Ramos (cell line): Measurements from ENCODE around the gene BRME1.
"Not testable (repeated sequence)": the region's sequence is repeated elsewhere in the genome, so short reads cannot be mapped to it uniquely, and the experiment has no call there.

Source experiments
- in situ Hi-C: fragments of 300-500 bp; cut with MboI; formaldehyde crosslinking; loops from one replicate; pipeline ENCODE4 v1.14.3; 2022; ENCODE audit warnings: low sequenced_read_pairs; ENCODE audit not compliant: unreplicated experiment

BRME1 gene

GRCh38 chr19:13872695-13873389, 33.1 kb downstream of the BRME1 start:
- in situ Hi-C loops: loop anchor here (10.0 kb wide), 1 partner anchor 598 kb away; no protein-coding TSS in a partner anchor

DNA sequence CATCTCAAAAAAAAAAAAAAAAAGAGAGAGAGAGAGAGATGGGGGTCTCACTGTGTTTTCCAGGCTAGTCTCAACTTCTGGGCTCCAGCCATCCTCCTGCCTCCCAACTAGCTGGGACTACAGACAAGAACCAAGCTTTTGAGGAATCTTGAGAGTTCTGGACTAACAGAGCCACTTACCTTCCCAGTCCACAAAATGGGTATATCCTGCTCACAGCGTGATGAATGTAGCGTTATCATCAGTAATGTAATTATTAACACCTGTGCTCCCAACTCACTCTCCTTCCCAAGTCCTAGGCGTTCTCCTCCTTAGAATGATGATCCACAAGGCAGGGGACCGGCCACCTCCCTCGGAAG, 33.6 kb downstream of the BRME1 start:
- in situ Hi-C loops: loop anchor here (10.0 kb wide), 1 partner anchor 598 kb away; no protein-coding TSS in a partner anchor

GRCh38 chr19:13870873-13871272, 35.0 kb downstream of the BRME1 start:
- in situ Hi-C loops: loop anchor here (10.0 kb wide), 1 partner anchor 596 kb away; no protein-coding TSS in a partner anchor

DNA sequence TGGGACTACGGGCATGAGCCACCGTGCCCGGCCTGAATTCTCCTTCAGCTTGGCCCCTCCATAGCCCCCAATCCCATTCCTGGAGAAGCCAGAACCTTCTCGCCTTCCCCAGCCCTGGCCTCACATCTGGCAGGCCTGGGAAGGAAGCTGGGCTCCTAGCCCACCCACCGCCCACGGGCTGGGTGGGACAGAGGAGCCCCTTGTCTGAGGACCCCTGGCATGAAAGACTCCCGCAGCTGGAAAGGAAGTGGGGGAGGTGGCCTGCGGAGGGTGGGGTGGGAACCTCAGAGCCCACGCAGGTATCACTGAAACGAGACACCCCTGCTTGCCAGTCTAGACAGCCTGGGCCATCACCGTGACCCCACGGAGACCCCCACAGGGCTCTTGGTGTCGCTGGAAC, 36.6 kb downstream of the BRME1 start:
- in situ Hi-C loops: no loop called here

GRCh38 chr19:13868663-13869062, 37.3 kb downstream of the BRME1 start:
- in situ Hi-C loops: no loop called here

GRCh38 chr19:13866463-13867046, 39.4 kb downstream of the BRME1 start:
- in situ Hi-C loops: no loop called here

DNA sequence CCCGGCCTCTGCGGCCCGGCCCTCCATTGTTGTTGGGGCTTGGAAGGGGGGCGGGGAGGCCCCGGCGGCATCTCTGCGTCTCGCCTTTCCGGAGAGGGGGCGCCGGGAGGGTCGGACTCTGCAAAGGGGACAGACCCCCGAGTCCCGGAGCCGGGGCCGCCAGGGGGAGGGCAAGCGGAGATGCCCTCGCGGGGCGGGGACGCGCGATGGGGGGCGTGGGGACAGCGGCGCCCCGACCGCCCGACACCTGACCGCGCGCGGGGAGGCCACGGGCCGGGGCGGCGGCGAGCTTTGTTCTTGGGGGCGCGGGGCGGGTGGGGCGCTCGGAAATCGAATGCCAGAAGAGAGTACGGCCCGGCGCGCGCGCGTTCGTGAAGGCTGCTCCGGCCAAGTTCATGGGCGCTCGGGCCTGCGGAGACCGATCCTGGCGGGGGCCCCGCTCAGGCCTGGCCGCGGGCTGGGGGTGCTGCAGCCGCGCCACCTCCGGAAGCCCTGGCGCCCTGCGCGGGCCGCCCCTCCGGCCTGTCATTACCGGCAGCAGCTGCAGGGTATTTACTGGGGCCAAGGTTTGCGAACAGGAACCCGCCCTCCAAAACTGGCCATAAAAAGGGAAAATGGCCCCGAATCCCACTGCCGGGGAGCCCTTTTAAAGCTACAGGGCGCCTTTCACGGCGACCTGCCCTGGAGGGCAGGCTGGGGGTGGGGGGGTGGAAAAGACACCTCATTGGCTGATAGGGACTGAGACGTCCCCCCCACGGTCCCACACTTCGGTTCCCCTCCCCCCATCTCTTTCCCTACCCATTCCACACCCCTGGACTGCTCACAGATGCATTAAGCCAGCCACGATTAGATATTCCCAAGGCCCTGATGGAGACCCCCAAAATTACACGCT, 40.1 kb downstream of the BRME1 start:
- in situ Hi-C loops: no loop called here

DNA sequence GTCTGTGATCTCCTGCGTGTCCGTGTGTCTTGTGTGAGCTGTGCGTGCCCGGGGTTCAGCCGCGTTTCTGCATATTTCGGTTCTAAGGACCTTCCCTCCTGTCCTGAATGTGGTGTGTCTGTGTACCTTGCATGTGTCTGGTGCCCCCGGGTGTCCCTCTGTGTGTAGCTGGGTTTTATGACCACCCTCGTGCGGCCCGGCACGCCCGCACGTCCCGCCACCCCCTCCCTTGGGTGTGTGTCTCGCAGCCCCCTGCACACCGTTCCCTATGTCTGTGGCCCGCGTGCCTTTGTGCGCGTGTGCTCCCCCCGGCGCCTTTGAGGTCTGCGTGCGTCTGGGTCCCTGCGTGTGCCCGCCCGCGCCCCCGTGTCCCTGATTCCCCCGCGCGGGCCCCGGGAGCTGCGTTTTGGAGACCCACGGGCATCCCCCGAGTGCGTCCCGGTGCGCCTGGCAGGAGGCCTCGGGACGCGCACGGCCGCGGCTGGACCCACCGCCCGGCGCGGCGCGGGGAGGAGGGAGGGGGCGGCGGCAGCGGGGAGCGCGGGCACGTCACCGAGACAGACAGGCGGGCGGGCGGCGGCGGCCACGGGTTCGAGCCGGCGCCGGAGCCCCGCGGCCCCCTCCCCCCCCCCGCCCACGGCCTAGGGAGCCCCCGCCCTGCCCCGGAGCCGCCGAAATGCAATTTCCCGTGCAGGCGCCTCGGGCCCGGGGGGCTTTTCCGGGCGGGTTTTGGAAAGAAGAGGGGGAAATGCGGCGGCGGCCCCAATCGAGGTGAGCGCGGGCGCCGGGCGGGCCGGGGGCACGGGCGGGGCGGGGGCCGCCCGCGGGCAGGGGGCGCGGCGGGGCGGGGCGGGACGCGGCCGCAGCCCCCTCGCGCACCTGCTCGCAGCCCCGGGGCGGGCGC, 41.0 kb downstream of the BRME1 start:
- in situ Hi-C loops: loop anchor here (5.0 kb wide), 2 partner anchors 83 to 263 kb away; no protein-coding TSS in a partner anchor

DNA sequence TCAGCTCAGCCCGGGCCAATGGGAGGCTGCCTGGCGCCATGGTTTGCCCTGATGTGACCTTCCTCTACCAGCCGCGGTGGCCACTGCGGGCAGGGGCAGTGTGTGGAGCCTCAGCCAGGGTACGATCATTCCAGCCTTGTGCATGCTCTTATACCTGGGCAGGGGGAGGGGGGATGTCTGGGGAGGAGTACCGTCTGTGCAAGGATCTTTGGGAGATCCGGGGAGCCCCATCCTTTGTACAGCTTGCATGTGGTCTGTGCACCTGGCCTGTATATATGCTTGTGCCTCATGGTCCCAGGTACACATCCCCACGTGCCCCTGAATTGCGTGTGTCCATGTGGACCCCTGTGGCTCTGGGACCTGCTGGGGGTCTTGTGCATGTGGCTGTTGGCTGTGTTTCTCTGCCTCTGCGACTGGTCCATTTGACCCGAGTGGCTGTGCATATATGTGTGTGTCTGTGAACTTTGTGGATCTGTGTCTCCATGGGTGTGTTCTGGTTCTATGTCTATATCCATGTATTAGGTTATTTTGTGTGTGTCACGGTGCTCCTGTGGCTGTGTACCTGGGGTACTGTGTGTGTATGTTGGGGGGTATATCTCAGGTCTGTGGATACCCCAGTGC, 41.8 kb downstream of the BRME1 start:
- in situ Hi-C loops: loop anchor here (5.0 kb wide), 2 partner anchors 82 to 262 kb away; no protein-coding TSS in a partner anchor

- in situ Hi-C loops: loop anchor here (5.0 kb wide), 2 partner anchors 80 to 260 kb away; no protein-coding TSS in a partner anchor
These were observed 44.0 kb downstream of the BRME1 start for GRCh38 chr19:13861714-13862531.

GRCh38 chr19:13861392-13861713, 44.6 kb downstream of the BRME1 start:
- in situ Hi-C loops: loop anchor here (5.0 kb wide), 2 partner anchors 79 to 259 kb away; no protein-coding TSS in a partner anchor

DNA sequence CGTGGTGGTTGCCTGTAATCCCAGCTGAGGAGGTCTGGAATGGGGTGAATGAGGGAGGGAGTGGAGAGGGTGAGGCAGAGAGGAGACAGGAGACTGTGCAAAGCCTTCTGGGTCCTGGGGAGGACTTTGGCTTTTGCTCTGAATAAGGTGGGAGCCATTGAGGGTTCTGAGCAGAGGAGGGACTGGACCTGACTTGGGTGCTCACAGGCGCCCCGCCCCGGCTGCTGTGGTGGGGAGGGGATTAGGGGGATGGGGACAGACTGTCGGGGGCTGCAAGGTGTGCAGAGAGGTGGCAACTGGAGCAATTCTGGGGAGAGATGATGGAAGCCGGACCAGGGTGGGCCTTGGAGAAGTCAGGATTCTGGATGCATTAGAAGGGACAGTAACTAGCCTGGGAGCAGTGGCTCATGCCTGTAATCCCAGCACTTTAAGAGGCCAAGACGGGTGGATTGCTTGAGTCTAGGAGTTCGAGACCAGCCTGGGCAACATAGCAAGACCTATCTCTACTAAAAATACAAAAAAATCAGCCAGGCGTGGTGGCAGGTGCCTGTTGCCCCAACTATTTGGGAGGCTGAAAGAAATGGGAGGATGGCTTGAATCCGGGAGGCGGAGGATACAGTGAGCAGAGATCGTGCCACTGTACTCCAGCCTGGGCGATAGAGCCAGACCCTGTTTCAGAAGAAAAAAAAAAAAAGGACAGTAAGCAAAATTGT, 45.1 kb downstream of the BRME1 start:
- in situ Hi-C loops: loop anchor here (5.0 kb wide), 2 partner anchors 79 to 259 kb away; no protein-coding TSS in a partner anchor

- in situ Hi-C loops: no loop called here
These were observed 46.5 kb downstream of the BRME1 start for GRCh38 chr19:13859361-13859880.

DNA sequence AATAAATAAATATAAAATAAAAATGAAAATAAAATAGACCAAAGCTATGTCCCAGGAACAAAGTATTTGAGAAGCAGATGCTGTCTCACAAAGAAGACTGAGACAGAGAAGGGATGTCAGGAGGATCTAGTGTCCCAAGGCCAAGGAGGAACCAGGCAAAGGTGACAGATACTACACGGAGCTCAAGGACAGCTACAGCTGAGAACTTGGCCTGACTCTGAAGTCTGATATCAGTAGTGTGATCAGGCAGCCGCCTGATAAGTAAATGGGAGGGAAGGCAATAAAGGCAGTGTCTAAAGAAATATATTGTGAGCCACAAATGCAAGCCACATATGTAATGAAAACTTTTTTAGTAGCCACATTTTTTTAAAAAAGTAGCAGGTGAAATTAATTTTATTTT, 49.4 kb downstream of the BRME1 start:
- in situ Hi-C loops: no loop called here

- in situ Hi-C loops: not testable (repeated sequence)
These were observed 53.7 kb downstream of the BRME1 start for GRCh38 chr19:13852171-13852707.

DNA sequence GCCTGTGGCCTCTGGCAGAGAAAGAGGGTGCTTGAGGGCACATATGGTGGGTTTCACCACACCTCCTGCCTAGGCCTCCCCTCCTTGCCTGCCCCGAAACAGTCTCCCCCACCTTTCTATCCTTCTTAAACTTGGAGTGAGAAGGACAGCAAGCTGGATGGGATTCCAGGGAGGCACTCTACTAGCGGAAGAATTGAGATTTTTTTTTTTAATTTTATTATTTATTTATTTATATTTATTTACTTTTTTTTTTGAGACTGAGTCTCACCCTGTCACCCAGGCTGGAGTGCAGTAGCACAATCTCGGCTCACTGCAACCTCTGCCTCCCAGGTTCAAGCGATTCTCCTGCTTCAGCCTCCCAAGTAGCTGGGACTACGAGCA, 54.2 kb downstream of the BRME1 start:
- in situ Hi-C loops: not testable (repeated sequence)

- in situ Hi-C loops: no loop called here
These were observed 54.8 kb downstream of the BRME1 start for GRCh38 chr19:13850910-13851733.
